Fibroblast of skin of right quadriceps (primary cell): ENCODE measurements around the gene TRRAP.

Source experiments
- DNase-seq: peaks from one replicate; pipeline ENCODE4 v3.0.0-alpha.2; 2013

TRRAP gene

GRCh38 chr7:98993024-98993897 is 114.9 kb downstream of the TRRAP start:
- DNase-seq = no peak

- DNase-seq = no peak
These were observed 116.0 kb downstream of the TRRAP start for GRCh38 chr7:98994046-98994944.

GRCh38 chr7:98995111-98995510 is 116.8 kb downstream of the TRRAP start:
- DNase-seq = no peak

GRCh38 chr7:98995523-98996149 is 117.3 kb downstream of the TRRAP start:
- no peak for DNase-seq

- no peak for DNase-seq
These were observed 117.8 kb downstream of the TRRAP start for GRCh38 chr7:98996150-98996552.

GRCh38 chr7:98997846-98998245 is 119.5 kb downstream of the TRRAP start:
- DNase-seq = peak; percentile 19

GRCh38 chr7:98998821-98999725 is 120.7 kb downstream of the TRRAP start:
- no peak for DNase-seq

GRCh38 chr7:99000196-99000903 is 122.0 kb downstream of the TRRAP start:
- DNase-seq = no peak

- peak; percentile 10 for DNase-seq
These were observed 122.7 kb downstream of the TRRAP start for GRCh38 chr7:99000904-99001465.

GRCh38 chr7:99001482-99002147 is 123.3 kb downstream of the TRRAP start:
- DNase-seq = peak; percentile 23

GRCh38 chr7:99002148-99002826 is 124.0 kb downstream of the TRRAP start:
- DNase-seq = no peak

- no peak for DNase-seq
These were observed 124.5 kb downstream of the TRRAP start for GRCh38 chr7:99002827-99003212.

GRCh38 chr7:99003419-99003818 is 125.1 kb downstream of the TRRAP start:
- no peak for DNase-seq

- no peak for DNase-seq
These were observed 125.9 kb downstream of the TRRAP start for GRCh38 chr7:99004216-99004615.

- DNase-seq = no peak
These were observed 126.6 kb downstream of the TRRAP start for GRCh38 chr7:99004781-99005500.

- DNase-seq = no peak
These were observed 127.4 kb downstream of the TRRAP start for GRCh38 chr7:99005776-99006175.

GRCh38 chr7:99006739-99007424 is 128.6 kb downstream of the TRRAP start:
- DNase-seq = no peak

GRCh38 chr7:99008181-99008631 is 129.9 kb downstream of the TRRAP start:
- DNase-seq = no peak
